ENCODE results near the gene PDE10A.

PDE10A gene

DNA sequence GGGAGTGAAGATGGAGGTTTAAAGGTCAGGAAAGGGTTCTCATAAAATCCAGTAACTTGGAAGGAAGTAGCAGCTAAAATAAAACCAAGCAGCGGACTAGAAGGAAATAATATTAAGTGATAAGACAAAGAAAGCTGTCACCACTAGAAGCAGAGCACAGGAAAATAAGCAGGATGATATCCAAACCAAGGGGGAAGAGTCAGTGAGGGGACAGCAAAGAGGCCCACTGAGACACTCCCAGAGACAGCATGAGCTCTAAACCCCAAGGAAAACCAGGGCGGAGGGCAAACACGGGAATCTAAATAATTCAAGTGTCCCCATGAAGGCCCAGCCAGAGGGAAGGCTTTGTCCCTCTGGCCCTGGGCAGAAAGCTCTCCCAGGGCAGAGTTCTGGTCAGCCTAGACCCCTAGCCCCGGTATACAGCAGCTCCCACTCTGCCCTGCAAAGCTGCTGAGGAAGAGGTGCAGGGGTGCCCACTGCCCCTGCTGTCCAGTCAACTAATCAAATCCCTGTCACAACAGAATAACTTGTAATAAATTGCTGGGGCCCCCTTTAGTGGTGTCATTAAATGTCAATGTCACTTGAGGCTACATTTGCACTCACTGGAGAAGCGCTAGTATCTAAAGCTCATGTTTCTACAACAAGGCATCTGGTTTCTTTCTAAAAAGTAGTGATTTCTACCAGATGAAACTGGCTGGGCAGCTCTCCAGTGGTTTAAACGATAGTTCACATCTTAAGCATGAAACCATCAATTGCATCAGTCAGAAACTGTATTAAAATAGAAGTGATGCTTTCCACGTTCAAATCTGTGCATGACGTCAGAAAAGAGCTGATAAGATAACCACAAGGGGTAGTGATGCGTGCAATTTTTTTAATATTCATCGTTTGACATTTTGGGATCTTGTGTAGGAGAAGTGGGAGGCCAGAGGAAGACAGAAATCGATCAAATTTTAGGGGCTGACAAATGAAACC lies 13.6 kb downstream of the PDE10A start:
- DNase-seq (ENCODE audit: low read depth), result no peak
- TF ChIP-seq, protein P1, sequence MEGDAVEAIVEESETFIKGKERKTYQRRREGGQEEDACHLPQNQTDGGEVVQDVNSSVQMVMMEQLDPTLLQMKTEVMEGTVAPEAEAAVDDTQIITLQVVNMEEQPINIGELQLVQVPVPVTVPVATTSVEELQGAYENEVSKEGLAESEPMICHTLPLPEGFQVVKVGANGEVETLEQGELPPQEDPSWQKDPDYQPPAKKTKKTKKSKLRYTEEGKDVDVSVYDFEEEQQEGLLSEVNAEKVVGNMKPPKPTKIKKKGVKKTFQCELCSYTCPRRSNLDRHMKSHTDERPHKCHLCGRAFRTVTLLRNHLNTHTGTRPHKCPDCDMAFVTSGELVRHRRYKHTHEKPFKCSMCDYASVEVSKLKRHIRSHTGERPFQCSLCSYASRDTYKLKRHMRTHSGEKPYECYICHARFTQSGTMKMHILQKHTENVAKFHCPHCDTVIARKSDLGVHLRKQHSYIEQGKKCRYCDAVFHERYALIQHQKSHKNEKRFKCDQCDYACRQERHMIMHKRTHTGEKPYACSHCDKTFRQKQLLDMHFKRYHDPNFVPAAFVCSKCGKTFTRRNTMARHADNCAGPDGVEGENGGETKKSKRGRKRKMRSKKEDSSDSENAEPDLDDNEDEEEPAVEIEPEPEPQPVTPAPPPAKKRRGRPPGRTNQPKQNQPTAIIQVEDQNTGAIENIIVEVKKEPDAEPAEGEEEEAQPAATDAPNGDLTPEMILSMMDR (IDR thresholded peaks at IDR 0.05; ENCODE audit: low read depth, low read length, missing control alignments), result no peak

DNA sequence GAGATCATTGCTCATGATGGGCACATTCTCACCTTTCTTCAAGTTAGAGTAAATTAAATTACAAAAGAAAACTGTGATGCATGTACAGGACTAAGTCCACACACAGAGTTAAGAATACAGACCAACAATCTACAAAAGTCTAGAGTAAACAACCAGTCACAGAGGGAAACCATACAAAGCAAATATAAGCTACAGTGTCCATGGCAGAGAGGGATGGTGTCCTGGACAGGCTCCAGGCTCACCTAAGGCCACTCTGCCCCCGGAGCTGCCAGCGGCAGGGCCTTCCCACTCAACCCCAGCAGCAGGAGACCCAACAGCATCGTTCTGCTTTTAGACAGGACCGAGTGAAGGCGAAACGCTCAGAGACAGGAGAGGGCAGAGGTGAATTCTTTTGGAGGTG lies 16.0 kb downstream of the PDE10A start:
- H3K4me3 ChIP-seq (ENCODE audit: low read depth, low read length), result no peak overlapping the region
- DNase-seq (ENCODE audit: low read depth), result no peak
- TF ChIP-seq, protein P1 (IDR thresholded peaks at IDR 0.05; ENCODE audit: low read depth, low read length, missing control alignments), result no peak

More for the DNA sequence above, 13.6 kb downstream of the PDE10A start:
- H3K4me3 ChIP-seq (ENCODE audit: low read depth, low read length), result no peak overlapping the region

DNA sequence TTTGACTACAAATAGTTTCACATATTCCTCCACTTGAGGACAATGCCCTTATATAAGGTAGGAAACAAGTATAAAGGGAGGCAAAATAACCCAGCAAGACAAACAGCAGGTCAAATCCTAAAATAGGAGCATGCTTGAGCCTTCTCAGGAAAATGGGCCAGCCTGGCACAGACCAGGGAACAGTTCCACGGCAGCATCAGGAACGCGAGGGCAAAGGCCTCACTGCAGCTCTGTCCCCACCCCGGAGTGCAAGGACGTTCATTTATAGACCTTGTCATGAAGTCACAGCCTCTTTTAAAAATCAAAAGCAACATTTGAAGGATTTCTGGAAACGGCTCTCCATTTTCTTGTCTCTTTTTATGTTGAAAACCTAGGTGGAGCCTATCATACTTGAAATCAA lies 17.1 kb downstream of the PDE10A start:
- no peak for DNase-seq (ENCODE audit: low read depth)
- TF ChIP-seq, protein P1 (IDR thresholded peaks at IDR 0.05; ENCODE audit: low read depth, low read length, missing control alignments), result no peak
- H3K4me3 ChIP-seq (ENCODE audit: low read depth, low read length), result no peak overlapping the region

DNA sequence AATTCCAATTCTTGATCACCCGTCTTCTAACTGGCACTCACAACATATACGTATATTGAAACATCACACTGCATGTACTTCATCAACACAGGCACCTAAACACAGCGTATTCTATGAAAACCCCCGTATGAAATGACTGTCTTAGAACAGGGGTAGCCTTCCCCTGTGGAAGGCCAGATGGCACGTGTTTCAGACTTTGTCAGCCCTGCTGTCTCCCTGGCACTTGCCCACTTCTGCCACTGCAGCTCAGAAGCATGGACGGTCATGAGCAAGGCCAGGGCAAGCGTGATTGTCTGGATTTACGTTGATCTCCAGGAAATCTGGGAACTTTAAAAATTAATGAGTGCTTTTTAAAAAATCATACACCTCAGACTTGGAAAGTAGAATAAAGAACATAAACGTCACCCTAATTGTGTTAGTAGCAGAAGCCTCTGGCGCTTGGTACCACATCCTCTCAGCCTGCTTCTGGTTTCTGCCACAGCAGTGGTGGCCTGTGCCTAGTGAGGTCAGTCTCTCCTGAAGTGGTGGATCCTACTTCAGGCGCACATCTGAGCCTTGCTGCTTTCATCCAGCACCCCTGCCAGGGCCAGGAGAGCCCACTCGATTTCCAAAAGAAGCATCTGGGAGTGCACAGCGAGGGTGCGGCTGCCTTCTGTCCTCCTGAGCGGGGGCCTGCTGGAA lies 18.3 kb downstream of the PDE10A start:
- TF ChIP-seq, protein P1 (IDR thresholded peaks at IDR 0.05; ENCODE audit: low read depth, low read length, missing control alignments), result no peak
- no peak for DNase-seq (ENCODE audit: low read depth)
- no peak overlapping the region for H3K4me3 ChIP-seq (ENCODE audit: low read depth, low read length)

DNA sequence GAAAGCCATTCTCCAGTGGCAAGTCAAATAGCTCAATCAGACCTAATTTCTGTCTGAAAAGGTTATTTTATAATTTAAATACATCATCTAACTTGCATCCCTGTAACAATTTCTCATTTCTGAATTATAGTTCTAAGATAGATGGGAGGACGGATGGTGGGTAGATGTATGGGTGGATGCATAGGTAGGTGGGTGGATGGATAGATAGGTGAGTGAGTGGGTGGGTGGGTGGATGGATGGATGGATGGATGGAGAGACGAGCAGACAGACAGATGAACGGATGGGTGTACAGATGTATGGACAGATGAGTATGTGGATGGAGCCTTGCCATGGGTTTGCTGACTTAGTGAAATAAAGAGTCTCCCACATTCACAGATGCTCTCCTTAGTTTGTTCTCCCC lies 20.0 kb downstream of the PDE10A start:
- no peak for DNase-seq (ENCODE audit: low read depth)
- TF ChIP-seq, protein P1 (IDR thresholded peaks at IDR 0.05; ENCODE audit: low read depth, low read length, missing control alignments), result no peak
- H3K4me3 ChIP-seq (ENCODE audit: low read depth, low read length), result no peak overlapping the region

DNA sequence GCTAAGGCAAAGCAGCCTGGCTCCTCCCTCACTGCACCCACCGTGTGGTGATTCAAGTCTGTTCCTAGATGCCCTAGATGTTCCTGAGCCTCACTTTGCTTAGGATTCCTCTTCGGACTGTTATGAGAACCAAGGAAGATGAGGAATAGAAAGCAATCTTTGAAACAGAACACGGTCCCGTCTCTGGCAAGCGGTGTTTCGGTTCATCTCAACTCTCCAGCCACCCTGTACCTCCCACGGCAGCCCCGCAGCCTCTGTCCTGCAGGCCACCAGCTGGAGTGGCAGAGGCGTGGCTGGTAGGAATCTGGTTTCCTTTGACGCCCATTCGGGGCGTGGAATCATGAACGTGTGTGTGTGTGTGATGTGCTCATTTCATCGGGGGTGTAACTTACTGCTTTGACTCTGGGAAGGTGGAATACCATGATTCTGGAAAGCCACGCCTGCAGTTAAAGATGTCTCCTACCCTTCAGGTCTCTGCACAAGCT lies 21.3 kb downstream of the PDE10A start:
- DNase-seq (ENCODE audit: low read depth), result no peak
- no peak overlapping the region for H3K4me3 ChIP-seq (ENCODE audit: low read depth, low read length)
- TF ChIP-seq, protein P1 (IDR thresholded peaks at IDR 0.05; ENCODE audit: low read depth, low read length, missing control alignments), result no peak
